Suprapubic skin (tissue), 3 donors: ENCODE measurements around the gene FLOT2.

ENCODE experiments used
- POLR2A ChIP-seq, 2 donors: fragments of 450-650 bp; IDR thresholded peaks; one replicate each; pipeline ENCODE4 v1.6.1; 2017; ENCODE audit warnings: antibody characterized with exemption in 2 of 2, mild to moderate bottlenecking in 2 of 2, moderate library complexity in 2 of 2
- TF ChIP-seq, protein P1 (sequence below), 2 donors: fragments of 200-600 bp in 1 of 2; fragments of 450-650 bp in 1 of 2; sonication (generic) in 1 of 2; IDR thresholded peaks; one replicate each; pipeline ENCODE4 v1.5.1; 2016 to 2019; ENCODE audit warnings: antibody characterized with exemption in 2 of 2, mild to moderate bottlenecking in 1 of 2, moderate library complexity in 1 of 2

GRCh38 chr17:28897769-28898526 is 415 bp upstream of the FLOT2 start:
- TF ChIP-seq, protein P1, sequence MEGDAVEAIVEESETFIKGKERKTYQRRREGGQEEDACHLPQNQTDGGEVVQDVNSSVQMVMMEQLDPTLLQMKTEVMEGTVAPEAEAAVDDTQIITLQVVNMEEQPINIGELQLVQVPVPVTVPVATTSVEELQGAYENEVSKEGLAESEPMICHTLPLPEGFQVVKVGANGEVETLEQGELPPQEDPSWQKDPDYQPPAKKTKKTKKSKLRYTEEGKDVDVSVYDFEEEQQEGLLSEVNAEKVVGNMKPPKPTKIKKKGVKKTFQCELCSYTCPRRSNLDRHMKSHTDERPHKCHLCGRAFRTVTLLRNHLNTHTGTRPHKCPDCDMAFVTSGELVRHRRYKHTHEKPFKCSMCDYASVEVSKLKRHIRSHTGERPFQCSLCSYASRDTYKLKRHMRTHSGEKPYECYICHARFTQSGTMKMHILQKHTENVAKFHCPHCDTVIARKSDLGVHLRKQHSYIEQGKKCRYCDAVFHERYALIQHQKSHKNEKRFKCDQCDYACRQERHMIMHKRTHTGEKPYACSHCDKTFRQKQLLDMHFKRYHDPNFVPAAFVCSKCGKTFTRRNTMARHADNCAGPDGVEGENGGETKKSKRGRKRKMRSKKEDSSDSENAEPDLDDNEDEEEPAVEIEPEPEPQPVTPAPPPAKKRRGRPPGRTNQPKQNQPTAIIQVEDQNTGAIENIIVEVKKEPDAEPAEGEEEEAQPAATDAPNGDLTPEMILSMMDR (IDR thresholded peaks at IDR 0.05), result no peak
- TF ChIP-seq POLR2A (IDR thresholded peaks at IDR 0.05), result no peak
